ENCODE results near the gene SYNPO2. TPM values are rescaled to one million over a fixed set of nuclear protein-coding genes. Genes with fewer than 3 reads are reported as not detected.

SYNPO2 gene
- total RNA-seq, 4 donors from 2014 or later = 998 to 4,186 (median 1,764) TPM

- Histone ChIP-seq H3K4me1 (peaks cover 19 to 36% of the 10 kb centered on the region in 2 donors), H3K27me3 (no peaks in the 10 kb centered on the region), H3K9me3 (no peaks in the 10 kb centered on the region), H3K27ac (peak overlapping the region; percentile 94 to 98 (median 96)), H3K36me3 (peaks cover 0 to 23% of the 10 kb centered on the region in 2 donors), H3K4me3 (peak overlapping the region; percentile 41 to 74 (median 67))
- peak; percentile 43 to 54 for DNase-seq
- no peak for ATAC-seq
- intact Hi-C loops (cut with DNase I; ENCODE audit: low total_unique reads) = no loop called here
- in situ Hi-C loops (cut with MboI; ENCODE audit: low sequenced_read_pairs in 4 of 4) = loop anchor here (5.0 to 25.0 kb wide), 3 partner anchors 33 to 187 kb away; partner anchors contain the start of gene USP53 (in 1 of the 4)
- TF ChIP-seq POLR2A (IDR thresholded peaks at IDR 0.05) = no peak
- TF ChIP-seq, protein P1, sequence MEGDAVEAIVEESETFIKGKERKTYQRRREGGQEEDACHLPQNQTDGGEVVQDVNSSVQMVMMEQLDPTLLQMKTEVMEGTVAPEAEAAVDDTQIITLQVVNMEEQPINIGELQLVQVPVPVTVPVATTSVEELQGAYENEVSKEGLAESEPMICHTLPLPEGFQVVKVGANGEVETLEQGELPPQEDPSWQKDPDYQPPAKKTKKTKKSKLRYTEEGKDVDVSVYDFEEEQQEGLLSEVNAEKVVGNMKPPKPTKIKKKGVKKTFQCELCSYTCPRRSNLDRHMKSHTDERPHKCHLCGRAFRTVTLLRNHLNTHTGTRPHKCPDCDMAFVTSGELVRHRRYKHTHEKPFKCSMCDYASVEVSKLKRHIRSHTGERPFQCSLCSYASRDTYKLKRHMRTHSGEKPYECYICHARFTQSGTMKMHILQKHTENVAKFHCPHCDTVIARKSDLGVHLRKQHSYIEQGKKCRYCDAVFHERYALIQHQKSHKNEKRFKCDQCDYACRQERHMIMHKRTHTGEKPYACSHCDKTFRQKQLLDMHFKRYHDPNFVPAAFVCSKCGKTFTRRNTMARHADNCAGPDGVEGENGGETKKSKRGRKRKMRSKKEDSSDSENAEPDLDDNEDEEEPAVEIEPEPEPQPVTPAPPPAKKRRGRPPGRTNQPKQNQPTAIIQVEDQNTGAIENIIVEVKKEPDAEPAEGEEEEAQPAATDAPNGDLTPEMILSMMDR (IDR thresholded peaks at IDR 0.05 in 4 of 5, conservative IDR thresholded peaks at IDR 0.05 in 1 of 5) = no peak
Observed at GRCh38 chr4:119025420-119025819, 136.8 kb downstream of the SYNPO2 start.

DNA sequence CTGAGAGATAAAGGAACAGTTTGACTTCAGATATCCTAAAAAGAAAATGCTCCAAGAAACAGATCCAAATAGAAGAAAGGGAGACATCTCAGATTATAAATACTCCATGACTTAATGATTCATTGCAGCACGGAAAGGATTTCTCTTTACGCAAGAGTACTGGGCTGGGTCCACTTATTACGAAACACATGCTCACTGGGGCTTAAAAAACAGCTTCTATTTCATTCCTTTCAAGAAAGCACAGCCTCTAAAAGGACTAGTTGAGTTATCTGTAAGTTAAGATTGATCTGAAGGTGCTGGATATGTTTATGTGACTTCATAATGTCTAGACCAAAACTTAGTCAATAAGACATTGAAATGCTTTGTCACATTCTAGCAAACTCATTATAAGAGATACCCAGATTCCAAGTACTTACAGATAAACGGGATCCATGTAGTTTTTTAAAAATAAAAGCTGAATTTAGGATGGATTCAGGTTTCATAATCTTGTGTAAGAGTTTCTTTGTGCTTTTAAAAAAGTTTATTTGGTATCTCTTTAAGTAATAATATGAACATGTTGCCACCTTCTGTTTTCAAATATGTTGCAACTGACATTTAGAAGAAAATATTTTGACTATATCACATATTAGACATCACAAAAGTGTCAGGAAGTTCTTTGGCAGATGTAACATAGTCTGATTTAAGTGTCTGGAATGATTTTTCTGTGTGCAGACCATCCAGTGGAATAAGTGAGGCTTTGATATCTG, 137.4 kb downstream of the SYNPO2 start:
- intact Hi-C loops (cut with DNase I; ENCODE audit: low total_unique reads) = loop anchor here (1.0 to 2.0 kb wide), 2 partner anchors 15 to 37 kb away; no protein-coding TSS in a partner anchor
- H3K4me3 ChIP-seq = peak overlapping the region; percentile 55 to 74 (median 67)
- DNase-seq = peak; percentile 74 to 87

DNA sequence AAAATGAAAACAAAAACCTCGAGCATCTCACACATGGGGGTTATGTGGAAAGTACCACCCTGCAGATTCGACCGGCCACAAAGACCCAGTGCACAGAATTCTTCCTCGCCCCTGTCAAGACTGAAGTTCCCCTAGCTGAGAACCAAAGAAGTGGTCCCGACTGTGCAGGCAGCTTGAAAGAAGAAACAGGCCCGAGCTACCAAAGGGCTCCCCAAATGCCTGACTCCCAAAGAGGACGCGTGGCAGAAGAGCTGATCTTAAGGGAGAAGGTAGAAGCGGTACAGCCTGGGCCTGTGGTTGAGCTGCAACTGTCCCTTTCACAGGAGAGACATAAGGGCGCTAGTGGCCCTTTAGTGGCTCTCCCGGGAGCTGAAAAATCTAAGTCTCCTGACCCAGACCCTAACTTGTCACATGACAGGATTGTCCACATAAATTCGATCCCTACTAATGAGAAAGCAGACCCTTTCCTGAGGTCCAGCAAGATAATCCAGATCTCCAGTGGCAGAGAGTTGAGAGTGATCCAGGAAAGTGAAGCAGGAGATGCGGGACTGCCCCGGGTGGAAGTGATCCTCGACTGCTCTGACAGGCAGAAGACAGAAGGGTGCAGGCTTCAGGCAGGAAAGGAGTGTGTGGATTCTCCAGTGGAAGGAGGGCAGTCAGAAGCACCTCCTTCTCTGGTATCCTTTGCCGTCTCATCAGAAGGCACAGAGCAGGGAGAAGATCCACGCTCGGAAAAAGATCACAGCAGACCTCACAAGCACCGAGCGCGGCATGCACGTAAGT, 138.2 kb downstream of the SYNPO2 start:
- Histone ChIP-seq H3K4me3 (peak overlapping the region; percentile 55 to 74 (median 67)), H3K27ac (peak overlapping the region; percentile 94 to 98 (median 96)), H3K36me3 (peaks cover 0 to 38% of the 10 kb centered on the region in 2 donors), H3K27me3 (no peaks in the 10 kb centered on the region), H3K9me3 (no peaks in the 10 kb centered on the region), H3K4me1 (peaks cover 22 to 27% of the 10 kb centered on the region in 2 donors)
- in situ Hi-C loops (cut with MboI; ENCODE audit: low sequenced_read_pairs in 4 of 4) (loop anchor here (5.0 to 25.0 kb wide), 3 partner anchors 35 to 185 kb away; partner anchors contain the start of gene USP53 (in 1 of the 4)), intact Hi-C loops (cut with DNase I; ENCODE audit: low total_unique reads) (loop anchor here (1.0 to 2.0 kb wide), 2 partner anchors 16 to 38 kb away; no protein-coding TSS in a partner anchor)
- DNase-seq (peak; percentile 82 to 92), ATAC-seq (peak; percentile 67 to 68)
- peak; percentile 84 to 96 for TF ChIP-seq POLR2A (IDR thresholded peaks at IDR 0.05)
- TF ChIP-seq, protein P1 (IDR thresholded peaks at IDR 0.05 in 4 of 5, conservative IDR thresholded peaks at IDR 0.05 in 1 of 5) = no peak

More for the DNA sequence above, 137.4 kb downstream of the SYNPO2 start:
- ATAC-seq = peak; percentile 64 to 66
- in situ Hi-C loops (cut with MboI; ENCODE audit: low sequenced_read_pairs in 4 of 4) = loop anchor here (5.0 to 25.0 kb wide), 3 partner anchors 34 to 186 kb away; partner anchors contain the start of gene USP53 (in 1 of the 4)
- Histone ChIP-seq H3K27me3 (no peaks in the 10 kb centered on the region), H3K27ac (peak overlapping the region; percentile 94 to 98 (median 96)), H3K36me3 (peaks cover 0 to 30% of the 10 kb centered on the region in 2 donors), H3K9me3 (no peaks in the 10 kb centered on the region), H3K4me1 (peaks cover 19 to 33% of the 10 kb centered on the region in 2 donors)
- peak; percentile 68 to 81 for TF ChIP-seq POLR2A (IDR thresholded peaks at IDR 0.05)
- TF ChIP-seq, protein P1 (IDR thresholded peaks at IDR 0.05 in 4 of 5, conservative IDR thresholded peaks at IDR 0.05 in 1 of 5) = no peak

DNA sequence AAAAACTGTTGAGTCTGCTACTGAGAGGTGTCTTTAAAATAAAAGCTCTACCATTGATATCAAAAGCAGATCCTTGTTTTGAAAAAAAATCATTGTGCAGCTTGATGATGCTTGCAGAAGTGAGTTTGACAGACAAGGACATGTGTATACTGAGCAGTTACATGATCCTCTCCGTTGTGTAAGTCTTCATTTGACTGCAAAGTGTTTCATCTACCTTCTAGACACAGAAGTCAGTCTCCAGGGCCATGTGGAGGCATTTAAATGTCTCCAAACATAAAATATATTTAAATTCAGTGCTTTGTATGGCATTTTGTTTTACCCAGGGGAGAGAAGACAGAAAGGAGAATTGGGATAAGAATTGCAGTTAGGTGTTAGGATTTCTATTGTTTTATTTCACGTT, 139.2 kb downstream of the SYNPO2 start:
- intact Hi-C loops (cut with DNase I; ENCODE audit: low total_unique reads) = loop anchor here (2.0 kb wide), 1 partner anchor 39 kb away; no protein-coding TSS in a partner anchor
- in situ Hi-C loops (cut with MboI; ENCODE audit: low sequenced_read_pairs in 4 of 4) = loop anchor here (5.0 to 25.0 kb wide), 3 partner anchors 36 to 184 kb away; partner anchors contain the start of gene USP53 (in 1 of the 4)
- peaks cover 0 to 47% of the 10 kb centered on the region in 2 donors for H3K36me3 ChIP-seq

More for the DNA sequence above, 139.2 kb downstream of the SYNPO2 start:
- ATAC-seq (peak; percentile 57 to 58), DNase-seq (peak; percentile 47 to 50)
- no peaks in the 10 kb centered on the region for H3K9me3 ChIP-seq
- peaks cover 25 to 29% of the 10 kb centered on the region in 2 donors for H3K4me1 ChIP-seq
- H3K27me3 ChIP-seq = no peaks in the 10 kb centered on the region
- TF ChIP-seq, protein P1 (IDR thresholded peaks at IDR 0.05 in 4 of 5, conservative IDR thresholded peaks at IDR 0.05 in 1 of 5) = no peak
- peak; percentile 82 to 83 for TF ChIP-seq POLR2A (IDR thresholded peaks at IDR 0.05)
- H3K4me3 ChIP-seq = peak overlapping the region; percentile 55 to 74 (median 67)
- H3K27ac ChIP-seq = peak overlapping the region; percentile 94 to 98 (median 96)

Measured in gastrocnemius medialis (tissue), 4 donors.